GM21737 (cell line): ENCODE data around the gene CYP21A2.

Experiments
- ATAC-seq: cut with Tn5 transposase; IDR thresholded peaks from one replicate; pipeline ENCODE4 v1.9.1; 2021; ENCODE audit warnings: mild to moderate bottlenecking, moderate library complexity; ENCODE audit not compliant: unreplicated experiment

The CYP21A2 gene

DNA sequence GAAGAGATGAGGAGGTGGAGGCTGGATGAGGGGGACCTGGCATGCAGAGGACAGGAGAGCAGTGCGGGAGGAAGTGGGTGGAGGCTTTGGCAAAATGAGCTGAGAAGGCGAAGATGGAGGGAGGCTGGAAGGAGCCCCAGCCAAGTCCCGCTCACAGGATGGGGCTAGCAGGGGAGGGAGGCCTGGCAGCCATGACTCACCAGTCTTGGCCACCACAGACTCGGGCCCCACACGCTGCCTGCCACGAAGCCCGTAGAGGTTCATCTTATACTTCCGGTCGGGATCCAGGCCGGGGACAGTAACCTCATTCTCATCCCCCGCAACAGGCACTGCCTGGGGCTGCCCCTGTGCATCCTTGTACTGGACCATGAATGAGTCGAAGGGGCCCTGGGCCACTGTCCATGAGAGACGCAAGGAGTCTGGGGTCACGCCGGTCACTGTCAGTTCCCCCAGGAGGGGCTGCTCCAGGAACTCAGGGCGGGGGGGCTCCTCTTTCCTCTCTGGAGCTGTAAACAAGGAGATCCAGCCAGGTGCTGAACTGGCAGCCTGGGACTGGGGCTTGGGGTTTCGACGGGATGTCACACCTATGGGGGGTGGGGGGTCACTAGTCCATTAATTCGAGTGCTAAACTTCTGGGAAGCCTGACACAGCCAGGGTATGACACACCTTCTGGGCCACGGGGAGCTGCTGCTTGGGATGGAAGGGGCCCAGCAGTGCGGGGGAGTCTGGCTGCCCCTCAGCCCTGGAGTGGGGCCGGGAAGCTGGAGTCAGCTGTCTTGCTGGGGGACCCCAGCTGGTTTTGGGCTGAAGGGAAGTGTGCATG is 43.2 kb downstream of the CYP21A2 start:
- ATAC-seq = no peak

DNA sequence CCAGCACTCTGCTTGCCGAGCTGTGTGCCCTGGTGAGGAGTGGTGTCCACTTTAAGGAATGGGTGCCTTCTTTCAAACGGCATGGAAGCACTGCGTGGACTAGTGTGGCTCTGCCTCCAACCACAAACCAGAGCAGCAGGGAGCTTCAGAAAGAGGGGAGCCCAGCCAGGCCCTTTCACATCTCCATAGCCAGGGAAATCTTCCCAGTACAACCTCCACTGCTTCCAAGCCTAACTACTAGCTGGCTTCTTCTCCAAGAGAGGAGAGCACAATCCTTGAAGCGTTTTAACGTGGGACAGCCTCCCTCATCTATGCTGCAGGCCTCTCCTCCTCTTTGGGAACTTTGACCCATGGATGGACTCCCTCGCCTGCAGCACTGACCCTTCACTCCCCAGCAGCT is 44.3 kb downstream of the CYP21A2 start:
- no peak for ATAC-seq

DNA sequence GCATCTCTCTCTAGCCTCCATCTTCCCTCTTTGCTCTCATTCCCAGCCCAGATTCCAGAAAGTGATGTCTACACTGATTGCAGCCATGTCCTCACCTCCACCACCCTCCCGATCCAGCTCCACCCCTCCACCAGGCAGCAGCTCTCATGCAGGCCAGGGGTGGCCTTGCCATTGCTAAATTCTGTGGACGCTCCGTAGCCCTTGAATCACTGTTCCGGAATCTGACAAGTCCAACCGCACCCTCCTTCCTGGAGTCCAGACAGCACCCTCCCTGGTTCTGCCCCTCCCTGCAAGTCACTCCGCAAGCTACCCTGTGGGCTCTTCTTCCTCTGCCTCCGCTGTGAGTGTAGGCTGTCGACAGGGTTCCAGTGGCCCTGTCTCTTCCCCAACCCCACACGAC is 44.7 kb downstream of the CYP21A2 start:
- ATAC-seq = no peak

DNA sequence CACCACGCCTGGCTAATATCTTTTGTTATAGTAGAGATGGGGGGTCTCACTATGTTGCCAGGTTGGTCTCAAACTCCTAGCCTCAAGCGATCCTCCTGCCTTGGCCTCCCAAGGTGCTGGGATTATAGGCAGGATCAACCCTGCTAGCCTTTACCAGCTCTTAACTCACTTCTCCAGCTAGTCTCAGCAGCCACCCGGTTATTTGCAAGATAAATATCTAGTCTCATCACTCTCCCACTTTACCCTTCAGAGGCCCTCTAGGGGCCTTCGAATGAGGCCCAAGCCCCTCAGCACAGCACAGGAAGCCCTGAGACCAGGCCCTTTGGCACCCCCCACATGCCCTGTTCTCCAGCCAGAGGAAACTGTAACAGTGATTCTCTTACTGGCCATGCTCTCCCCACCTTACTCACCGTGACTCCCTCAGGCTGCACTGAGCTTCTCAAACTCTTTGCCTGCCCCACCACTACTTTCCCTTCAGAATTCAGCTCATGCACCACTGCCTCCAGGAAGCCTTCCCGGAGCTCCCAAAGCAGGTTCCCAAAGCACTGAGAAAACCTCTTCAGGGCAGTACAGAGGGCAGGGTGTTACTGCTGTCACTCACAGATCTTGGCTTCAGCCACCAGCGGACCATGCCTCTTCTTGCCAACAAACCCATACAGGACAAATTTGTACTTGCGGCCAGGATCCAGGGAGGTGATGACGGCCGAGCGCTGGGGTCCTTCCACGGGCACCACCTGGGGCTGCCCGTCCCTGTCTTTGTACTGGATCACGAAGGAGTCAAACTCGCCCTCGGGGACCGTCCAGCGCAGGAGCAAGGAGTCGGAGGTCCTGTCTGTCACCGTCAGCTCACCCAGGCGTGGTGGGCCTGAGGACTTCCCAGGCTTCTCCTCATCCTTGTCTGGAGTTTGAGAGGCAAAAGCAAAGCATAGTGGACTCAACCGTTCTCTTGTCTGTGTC is 45.9 kb downstream of the CYP21A2 start:
- no peak for ATAC-seq

DNA sequence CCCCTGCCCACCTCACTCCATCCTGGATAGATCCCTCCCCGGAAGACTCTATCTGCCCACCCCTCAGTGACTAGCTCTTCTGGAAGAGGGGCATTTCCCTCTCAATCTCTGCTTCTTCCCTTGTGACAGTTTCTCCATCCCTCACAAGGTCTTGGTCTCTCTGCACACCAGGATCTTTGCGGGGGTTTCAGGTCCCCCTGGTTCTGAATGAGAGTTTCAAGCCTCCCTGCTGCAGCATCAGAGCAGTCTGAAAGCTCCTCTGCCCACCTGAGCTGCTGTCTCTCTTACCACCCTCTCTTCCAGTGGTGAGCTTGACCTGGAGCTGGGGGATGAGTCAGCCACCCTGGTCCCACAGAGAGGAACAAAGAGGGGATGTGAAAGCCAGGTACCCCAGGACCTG is 46.6 kb downstream of the CYP21A2 start:
- no peak for ATAC-seq

DNA sequence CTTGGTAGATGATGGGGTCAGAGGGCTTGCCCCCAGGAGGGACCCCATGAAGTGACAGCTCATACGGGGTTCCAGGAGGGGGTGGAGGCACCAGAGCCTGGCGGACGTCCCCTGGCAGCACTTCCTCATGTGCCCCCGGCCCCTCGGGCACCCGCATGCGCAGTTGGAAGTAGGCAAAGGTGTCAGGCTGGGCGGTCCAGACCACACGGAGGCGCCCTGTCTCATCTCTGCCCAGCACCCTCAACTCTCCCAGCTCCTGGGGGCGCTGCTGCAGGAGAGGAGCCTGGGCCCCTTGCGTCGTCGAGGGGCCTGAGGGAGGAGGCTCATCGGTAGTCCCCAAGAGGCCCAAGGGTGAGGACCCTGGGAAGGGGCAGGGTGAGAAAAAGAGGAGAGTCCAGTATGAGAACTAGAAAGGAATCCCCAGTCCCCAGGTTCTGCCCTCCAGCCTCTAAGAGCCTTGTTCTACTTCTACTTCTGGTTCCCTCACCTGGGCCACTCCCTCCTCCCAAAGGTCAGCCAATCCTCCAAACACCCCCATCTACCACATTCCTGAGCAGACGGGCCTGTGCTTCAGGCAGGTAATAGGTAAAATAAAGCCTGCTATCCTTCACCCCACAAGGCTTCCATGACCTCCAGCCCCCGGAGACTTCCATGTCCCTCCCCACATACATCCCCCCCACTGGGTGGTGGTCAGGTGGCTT is 47.7 kb downstream of the CYP21A2 start:
- no peak for ATAC-seq

DNA sequence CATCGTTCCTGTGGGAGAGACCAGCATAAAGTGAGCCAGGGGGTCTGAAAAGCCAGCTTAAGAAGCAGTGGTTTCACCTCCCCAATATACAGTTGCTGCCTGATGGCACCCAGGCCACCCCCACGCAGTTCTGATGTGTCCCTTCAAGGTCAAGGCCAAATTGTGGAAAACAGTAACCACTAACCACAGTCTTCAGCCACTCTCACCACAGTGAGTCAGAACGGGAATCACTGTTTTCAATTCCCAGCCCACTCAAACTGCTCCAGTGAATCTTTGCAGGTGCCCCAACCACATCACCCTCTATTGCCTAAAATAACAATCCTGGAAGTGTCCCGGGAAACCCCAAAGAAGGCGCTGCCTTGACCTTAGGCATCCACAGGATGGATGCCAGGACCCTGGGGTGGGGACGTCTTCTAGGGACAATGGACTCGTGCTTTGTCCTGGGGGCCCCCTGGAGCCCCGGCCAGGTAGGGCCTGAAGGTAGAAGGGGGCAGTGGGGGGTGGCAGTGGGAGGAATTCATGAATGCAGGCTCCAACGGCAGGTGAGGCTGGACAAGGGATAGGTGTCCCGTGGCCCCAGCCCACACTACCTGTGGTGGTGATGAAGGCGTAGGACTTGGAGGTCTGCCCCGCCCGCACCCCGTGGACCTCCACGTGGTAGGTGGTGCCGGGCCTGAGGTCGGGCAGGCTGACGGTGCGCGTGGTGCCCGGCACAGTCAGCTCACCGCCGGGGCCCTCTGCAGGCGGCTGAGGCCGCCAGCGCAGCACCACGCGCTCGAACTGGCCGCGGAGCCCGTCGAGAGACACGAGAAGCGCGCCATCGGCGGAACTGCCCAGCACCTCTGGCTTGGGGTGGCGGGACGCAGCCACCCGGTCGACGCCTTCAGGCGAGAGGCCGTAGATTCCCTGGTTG is 48.7 kb downstream of the CYP21A2 start:
- ATAC-seq = no peak

DNA sequence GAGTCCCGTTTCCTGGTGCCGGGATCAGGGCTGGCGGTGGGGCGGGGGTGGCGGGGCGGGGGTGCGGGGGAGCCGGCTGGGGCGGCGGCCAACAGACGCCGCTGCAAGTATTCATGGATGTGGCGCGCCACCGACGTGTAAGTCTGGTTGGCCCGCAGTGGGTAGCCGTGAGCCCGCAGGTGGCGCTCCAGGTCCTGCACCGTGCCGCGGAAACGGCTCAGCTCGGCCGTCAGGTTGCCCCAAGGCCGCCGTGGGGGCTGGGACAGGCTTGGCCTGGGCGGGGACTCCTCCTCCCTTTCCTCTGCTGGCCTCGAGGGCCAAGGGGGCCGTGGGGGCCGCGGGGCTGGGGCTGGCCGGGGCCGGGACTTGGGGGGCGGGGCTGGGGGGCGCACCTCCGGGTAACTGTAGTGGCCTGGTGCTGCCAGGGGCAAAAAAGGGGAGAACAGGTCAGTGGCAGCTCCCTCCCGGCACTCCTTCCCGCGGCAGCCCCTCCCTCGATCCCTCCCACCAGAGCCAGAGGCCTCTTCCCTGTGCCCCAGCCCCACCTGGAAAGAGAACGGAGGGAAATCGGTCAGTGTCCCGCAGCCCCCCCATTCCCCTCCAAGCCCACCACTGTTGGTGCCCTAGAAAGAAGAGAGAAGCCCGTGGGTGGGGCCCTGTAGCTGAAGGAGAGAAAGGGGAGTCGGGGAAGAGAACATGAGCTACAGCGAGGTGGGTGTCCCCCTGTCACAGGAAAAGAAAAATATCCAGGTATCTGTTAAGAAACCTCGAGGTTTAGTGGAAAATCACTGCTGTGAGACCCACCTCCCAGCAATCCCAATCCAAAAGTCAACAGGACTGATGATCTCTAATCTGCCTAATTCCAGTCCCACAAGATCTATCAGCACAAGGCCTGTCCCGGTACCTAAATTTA is 49.6 kb downstream of the CYP21A2 start:
- ATAC-seq = no peak

DNA sequence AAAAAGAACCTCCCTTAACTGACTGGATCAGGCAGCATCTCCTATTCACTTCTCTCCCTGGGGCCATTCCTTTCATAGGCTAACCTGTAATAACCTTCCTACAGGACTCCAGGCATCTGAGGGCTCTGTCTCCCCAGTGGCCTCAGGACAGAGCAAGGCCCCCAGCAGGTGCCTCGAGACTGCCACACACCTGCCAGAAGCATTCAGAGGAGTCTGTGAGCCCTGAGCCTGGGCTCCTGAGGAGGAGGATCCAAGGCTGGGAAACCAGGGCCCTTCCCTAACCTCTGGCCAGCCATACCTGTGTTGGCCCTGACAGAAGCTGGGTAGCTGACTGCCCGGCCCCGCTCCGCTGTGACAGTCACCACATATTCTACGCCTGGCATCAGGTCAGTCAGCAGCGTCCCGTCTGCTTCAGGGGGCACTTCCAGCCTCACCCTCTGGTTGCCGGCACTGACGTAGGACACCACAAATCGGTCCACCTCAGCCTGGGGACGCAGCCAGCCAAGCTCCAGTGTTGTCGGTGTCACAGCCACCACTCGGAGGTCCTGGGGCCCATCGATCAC is 50.4 kb downstream of the CYP21A2 start:
- no peak for ATAC-seq

DNA sequence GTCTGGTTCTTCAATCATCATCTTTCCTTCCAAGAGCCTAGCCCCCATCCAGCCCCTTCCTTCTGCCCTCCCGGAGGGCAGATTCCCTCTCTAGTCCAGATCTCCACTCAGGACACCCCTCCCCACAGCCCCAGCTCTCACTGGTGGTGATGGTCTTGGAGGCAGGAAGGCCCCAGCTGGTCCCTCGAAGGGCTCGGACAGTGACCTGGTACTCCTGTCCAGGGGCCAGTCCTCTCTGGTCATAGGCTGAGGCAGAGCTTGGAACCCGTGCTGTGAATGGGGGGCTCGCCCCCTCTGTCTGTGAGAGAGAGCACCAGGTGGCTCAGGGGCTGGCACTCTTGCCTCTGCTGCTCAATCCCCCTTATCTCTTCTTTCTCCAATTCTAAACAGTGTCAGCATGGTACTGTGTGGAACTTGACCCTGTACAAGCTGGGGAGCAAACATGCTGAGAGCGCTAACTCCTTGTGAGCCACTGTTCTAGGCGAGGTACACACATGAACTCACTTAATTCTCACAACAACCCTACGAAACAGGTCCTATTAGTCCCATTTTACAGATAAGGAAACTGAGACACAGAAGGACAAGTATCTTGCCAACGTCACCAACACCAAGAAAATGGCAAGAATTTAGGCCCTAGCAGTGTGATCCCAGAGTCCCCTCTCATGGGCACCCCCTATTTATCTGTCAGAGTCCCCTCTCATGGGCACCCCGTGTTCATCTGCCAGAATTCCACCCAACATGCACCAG is 51.0 kb downstream of the CYP21A2 start:
- no peak for ATAC-seq
